DOHH2 (cell line): ENCODE measurements around the gene SUSD4.

Experiments used
- H3F3A ChIP-seq: fragments of 200-600 bp; sonication (generic), shearing (Covaris generic); 2 replicates; pipeline ENCODE4 v1.6.0; 2016; ENCODE audit warnings: antibody characterized with exemption, mild to moderate bottlenecking; ENCODE audit not compliant: control insufficient read depth, insufficient read depth
- H3K27ac ChIP-seq: fragments of 200-600 bp; sonication (generic); 2 replicates; pipeline ENCODE4 v1.5.1; 2014; ENCODE audit warnings: low read depth, mild to moderate bottlenecking, low read length, moderate library complexity
- H3K27me3 ChIP-seq: fragments of 200-600 bp; sonication (generic); 2 replicates; pipeline ENCODE4 v1.6.1; 2014; ENCODE audit warnings: mild to moderate bottlenecking, low read length, mixed read lengths; ENCODE audit not compliant: control insufficient read depth
- H3K36me3 ChIP-seq: fragments of 200-600 bp; sonication (generic); 2 replicates; pipeline ENCODE4 v1.6.1; 2014; ENCODE audit warnings: mild to moderate bottlenecking, low read length, moderate library complexity, mixed read lengths; ENCODE audit not compliant: control insufficient read depth
- H3K4me1 ChIP-seq: fragments of 200-600 bp; sonication (generic); 2 replicates; pipeline ENCODE4 v1.6.1; 2014; ENCODE audit warnings: mild to moderate bottlenecking, low read length, mixed read lengths; ENCODE audit not compliant: control insufficient read depth
- H3K4me2 ChIP-seq: fragments of 200-600 bp; sonication (generic); 2 replicates; pipeline ENCODE4 v1.6.0; 2014; ENCODE audit warnings: mild to moderate bottlenecking, low read length, moderate library complexity
- H3K4me3 ChIP-seq: fragments of 200-600 bp; sonication (generic); 2 replicates; pipeline ENCODE4 v1.5.1; 2014; ENCODE audit warnings: mild to moderate bottlenecking, low read length, mixed read lengths
- H3K79me2 ChIP-seq: fragments of 200-600 bp; sonication (generic); 2 replicates; pipeline ENCODE4 v1.6.1; 2014; ENCODE audit warnings: mild to moderate bottlenecking, low read length, mixed read lengths; ENCODE audit not compliant: control insufficient read depth
- H3K9me2 ChIP-seq: fragments of 200-600 bp; sonication (generic); replicated peaks from 2 replicates; pipeline ENCODE4 v1.6.1; 2014; ENCODE audit warnings: mild to moderate bottlenecking, low read length, mixed read lengths; ENCODE audit not compliant: control insufficient read depth
- H3K9me3 ChIP-seq: fragments of 200-600 bp; sonication (generic); 2 replicates; pipeline ENCODE4 v1.6.1; 2014; ENCODE audit warnings: antibody characterized with exemption, low read length, mixed read lengths; ENCODE audit not compliant: control insufficient read depth, insufficient read depth
- H4K20me1 ChIP-seq: fragments of 200-600 bp; sonication (generic); 2 replicates; pipeline ENCODE4 v1.6.0; 2014; ENCODE audit warnings: low read depth, mild to moderate bottlenecking, antibody characterized with exemption, low read length, moderate library complexity; ENCODE audit not compliant: control insufficient read depth, insufficient read depth
- EZH2phosphoT487 ChIP-seq: fragments of 200-600 bp; sonication (generic); IDR thresholded peaks from 2 replicates; pipeline ENCODE4 v1.6.1; 2017; ENCODE audit warnings: borderline replicate concordance, mild to moderate bottlenecking, antibody characterized with exemption, low read length, moderate library complexity, mixed read lengths
- TF ChIP-seq, protein P1 (sequence below): fragments of 200-600 bp; sonication (generic); IDR thresholded peaks from one replicate; pipeline ENCODE4 v1.5.1; 2014; ENCODE audit warnings: antibody characterized with exemption, mild to moderate bottlenecking, low read depth, low read length; ENCODE audit not compliant: poor library complexity, severe bottlenecking

Gene SUSD4

GRCh38 chr1:223250632-223251015, 113.4 kb downstream of the SUSD4 start:
- Histone ChIP-seq H3K9me3 (no peaks in the 10 kb centered on the region), H3K27ac (no peak overlapping the region), H3F3A (no peaks in the 10 kb centered on the region), H3K4me2 (no peak overlapping the region), H3K36me3 (no peaks in the 10 kb centered on the region), H3K4me1 (no peaks in the 10 kb centered on the region), H3K9me2 (no peaks in the 10 kb centered on the region), H3K27me3 (no peaks in the 10 kb centered on the region), H3K4me3 (no peak overlapping the region), H4K20me1 (no peaks in the 10 kb centered on the region), H3K79me2 (no peaks in the 10 kb centered on the region)
- TF ChIP-seq, protein P1, sequence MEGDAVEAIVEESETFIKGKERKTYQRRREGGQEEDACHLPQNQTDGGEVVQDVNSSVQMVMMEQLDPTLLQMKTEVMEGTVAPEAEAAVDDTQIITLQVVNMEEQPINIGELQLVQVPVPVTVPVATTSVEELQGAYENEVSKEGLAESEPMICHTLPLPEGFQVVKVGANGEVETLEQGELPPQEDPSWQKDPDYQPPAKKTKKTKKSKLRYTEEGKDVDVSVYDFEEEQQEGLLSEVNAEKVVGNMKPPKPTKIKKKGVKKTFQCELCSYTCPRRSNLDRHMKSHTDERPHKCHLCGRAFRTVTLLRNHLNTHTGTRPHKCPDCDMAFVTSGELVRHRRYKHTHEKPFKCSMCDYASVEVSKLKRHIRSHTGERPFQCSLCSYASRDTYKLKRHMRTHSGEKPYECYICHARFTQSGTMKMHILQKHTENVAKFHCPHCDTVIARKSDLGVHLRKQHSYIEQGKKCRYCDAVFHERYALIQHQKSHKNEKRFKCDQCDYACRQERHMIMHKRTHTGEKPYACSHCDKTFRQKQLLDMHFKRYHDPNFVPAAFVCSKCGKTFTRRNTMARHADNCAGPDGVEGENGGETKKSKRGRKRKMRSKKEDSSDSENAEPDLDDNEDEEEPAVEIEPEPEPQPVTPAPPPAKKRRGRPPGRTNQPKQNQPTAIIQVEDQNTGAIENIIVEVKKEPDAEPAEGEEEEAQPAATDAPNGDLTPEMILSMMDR = no peak
- no peak for TF ChIP-seq EZH2phosphoT487

DNA sequence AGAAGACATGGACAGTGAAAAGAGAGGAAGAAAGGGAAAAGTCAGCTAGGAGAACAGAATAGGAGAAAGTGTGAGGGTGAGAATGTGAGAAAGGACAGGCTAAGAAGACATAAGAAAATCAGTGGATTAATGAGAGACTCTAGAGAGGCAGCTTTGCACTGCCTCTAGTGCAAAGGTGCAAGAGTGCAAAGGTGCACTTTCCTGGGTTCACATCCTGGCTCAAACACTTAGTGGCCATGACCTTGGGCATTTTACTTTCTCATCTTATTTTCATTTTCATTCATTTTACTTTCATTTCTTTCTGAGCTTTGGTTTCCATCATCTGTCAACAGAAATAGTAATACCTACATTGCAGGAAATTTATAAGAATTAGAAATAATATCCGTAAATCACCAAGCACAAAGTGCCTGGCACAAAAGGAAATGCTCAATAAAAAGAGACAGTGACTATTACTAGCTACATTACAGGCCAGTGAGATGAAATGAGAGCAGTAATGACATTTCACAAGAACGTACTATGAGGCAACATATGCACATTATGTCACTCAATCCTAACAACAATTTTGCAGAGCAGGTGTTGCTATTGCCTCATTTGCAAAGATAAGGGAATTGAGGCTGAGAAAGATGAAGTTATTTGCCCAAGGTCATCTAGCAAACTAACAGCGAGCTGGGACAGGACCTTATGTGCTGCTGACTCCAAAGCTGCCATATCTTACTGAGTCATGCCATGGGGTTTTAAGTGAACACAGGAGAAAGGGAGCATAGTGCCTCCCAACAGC, 113.9 kb downstream of the SUSD4 start:
- H3F3A ChIP-seq = no peaks in the 10 kb centered on the region
- no peaks in the 10 kb centered on the region for H3K27me3 ChIP-seq
- H3K27ac ChIP-seq = no peak overlapping the region
- no peaks in the 10 kb centered on the region for H3K79me2 ChIP-seq
- H3K4me1 ChIP-seq = no peaks in the 10 kb centered on the region
- H3K9me3 ChIP-seq = no peaks in the 10 kb centered on the region
- H3K4me3 ChIP-seq = no peak overlapping the region
- no peak overlapping the region for H3K4me2 ChIP-seq
- no peaks in the 10 kb centered on the region for H4K20me1 ChIP-seq
- TF ChIP-seq, protein P1 = no peak
- no peak for TF ChIP-seq EZH2phosphoT487
- no peaks in the 10 kb centered on the region for H3K9me2 ChIP-seq
- no peaks in the 10 kb centered on the region for H3K36me3 ChIP-seq

DNA sequence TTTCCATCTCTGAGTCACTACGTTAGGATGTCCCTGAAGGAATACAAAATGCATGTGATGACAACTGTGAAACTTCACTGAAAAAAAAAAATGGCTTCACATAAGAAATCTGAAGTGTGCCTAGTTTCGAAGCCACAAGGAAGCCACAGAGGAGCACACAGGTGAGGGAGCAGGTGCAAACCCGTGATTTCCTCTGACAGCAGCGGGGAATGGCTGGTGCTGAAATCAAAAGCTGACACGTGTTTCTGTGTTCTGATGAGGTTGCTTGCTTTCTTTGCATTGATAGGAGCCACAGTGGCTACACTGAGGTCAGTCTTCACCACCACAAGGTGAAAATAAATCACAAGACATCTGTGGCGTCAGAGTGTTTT, 115.2 kb downstream of the SUSD4 start:
- no peak overlapping the region for H3K27ac ChIP-seq
- no peak for TF ChIP-seq EZH2phosphoT487
- TF ChIP-seq, protein P1 = no peak
- no peaks in the 10 kb centered on the region for H3K79me2 ChIP-seq
- no peaks in the 10 kb centered on the region for H4K20me1 ChIP-seq
- H3K4me2 ChIP-seq = no peak overlapping the region
- H3K36me3 ChIP-seq = no peaks in the 10 kb centered on the region
- H3K27me3 ChIP-seq = no peaks in the 10 kb centered on the region
- H3K9me3 ChIP-seq = no peaks in the 10 kb centered on the region
- no peaks in the 10 kb centered on the region for H3K9me2 ChIP-seq
- no peak overlapping the region for H3K4me3 ChIP-seq
- no peaks in the 10 kb centered on the region for H3F3A ChIP-seq
- H3K4me1 ChIP-seq = no peaks in the 10 kb centered on the region
